Endodermal cell (in vitro differentiated cells): ENCODE data around the gene ITCH. TPM values are rescaled to one million over a fixed set of nuclear protein-coding genes. Genes with fewer than 3 reads are reported as not detected.
"Not testable (repeated sequence)": the region's sequence is repeated elsewhere in the genome, so short reads cannot be mapped to it uniquely, and the experiment has no call there.

Experiments used
- DNase-seq: peaks from one replicate; pipeline ENCODE4 v3.0.0-alpha.2; 2017
- H3K27ac ChIP-seq: 2 replicates; pipeline ENCODE4 v1.5.1; 2013; ENCODE audit warnings: mild to moderate bottlenecking, low read depth, low read length, moderate library complexity
- H3K27me3 ChIP-seq: 2 replicates; pipeline ENCODE4 v1.6.1; 2013; ENCODE audit warnings: mild to moderate bottlenecking, low read length, moderate library complexity; ENCODE audit not compliant: insufficient read depth, control insufficient read depth, poor library complexity, severe bottlenecking
- H3K36me3 ChIP-seq: 2 replicates; pipeline ENCODE4 v1.7.0; 2013; ENCODE audit warnings: mild to moderate bottlenecking, low read length, moderate library complexity; ENCODE audit not compliant: control insufficient read depth, insufficient read depth
- H3K4me1 ChIP-seq: one replicate; pipeline ENCODE4 v1.7.0; 2013; ENCODE audit warnings: low read length; ENCODE audit not compliant: control insufficient read depth, insufficient read depth
- H3K4me3 ChIP-seq: 2 replicates; pipeline ENCODE4 v1.5.1; 2013; ENCODE audit warnings: mild to moderate bottlenecking, low read length, moderate library complexity
- H3K9ac ChIP-seq: 2 replicates; pipeline ENCODE4 v1.6.1; 2013; ENCODE audit warnings: mild to moderate bottlenecking, low read length, moderate library complexity; ENCODE audit not compliant: poor library complexity, severe bottlenecking; ENCODE audit errors: extremely low read depth
- H3K9me3 ChIP-seq: 2 replicates; pipeline ENCODE4 v1.6.1; 2013; ENCODE audit warnings: mild to moderate bottlenecking, low read length, moderate library complexity; ENCODE audit not compliant: control insufficient read depth
- H3K27ac Mint-ChIP-seq: 2 replicates; pipeline ENCODE4 v1.8.0; 2020; ENCODE audit warnings: mixed read lengths
- H3K27me3 Mint-ChIP-seq: 2 replicates; pipeline ENCODE4 v1.8.0; 2021; ENCODE audit warnings: mild to moderate bottlenecking, mixed read lengths; ENCODE audit not compliant: insufficient read depth
- H3K36me3 Mint-ChIP-seq: 2 replicates; pipeline ENCODE4 v1.8.0; 2020; ENCODE audit warnings: low read depth, mixed read lengths
- H3K4me1 Mint-ChIP-seq: 2 replicates; pipeline ENCODE4 v1.8.0; 2020; ENCODE audit warnings: mixed read lengths
- H3K4me3 Mint-ChIP-seq: 2 replicates; pipeline ENCODE4 v1.8.0; 2020; ENCODE audit warnings: mild to moderate bottlenecking, moderate library complexity, mixed read lengths
- H3K9me3 Mint-ChIP-seq: 2 replicates; pipeline ENCODE4 v1.8.0; 2020; ENCODE audit warnings: mild to moderate bottlenecking, mixed read lengths
- CTCF ChIP-seq: fragments of 200-600 bp; sonication (generic); conservative IDR thresholded peaks from 2 replicates; pipeline ENCODE4 v1.5.0; 2021; ENCODE audit warnings: antibody characterized with exemption, mild to moderate bottlenecking
- WGBS, 2 experiments: methylation state at CpG; one replicate each; pipeline versions ENCODE4 v1.1.5 to v1.1.7; 2013; ENCODE audit warnings: missing lambda C conversion rate in 2 of 2, mixed read lengths in 1 of 2; ENCODE audit not compliant: insufficient coverage in 1 of 2, insufficient read length in 1 of 2; 5-methylcytosine and 5-hydroxymethylcytosine counted together
- total RNA-seq, 2 donors: library from RNA; stranded (reverse); fragmentation: NEBNext Ultra II Directional in 1 of 2; extraction: Animal tissue kit (Norgen Biotek cat#: 25700) in 1 of 2; gene quantifications; 2 replicates in 1 of 2; 3 replicates in 1 of 2; pipeline ENCODE4 v1.2.1, GENCODE V29; 2021

Gene ITCH
- total RNA-seq, 2 donors from 2014 or later, result 65.1 to 84.4 TPM

- Histone ChIP-seq H3K4me3 (no peak overlapping the region), H3K27me3 (no peaks in the 10 kb centered on the region), H3K27ac (no peak overlapping the region), H3K9ac (no peak overlapping the region), H3K36me3 (peaks cover 73% of the 10 kb centered on the region), H3K4me1 (no peaks in the 10 kb centered on the region), H3K9me3 (no peaks in the 10 kb centered on the region)
- Mint-ChIP-seq H3K36me3 (peaks cover 64% of the 10 kb centered on the region), H3K27ac (no peak overlapping the region), H3K27me3 (no peaks in the 10 kb centered on the region), H3K4me3 (no peak overlapping the region), H3K9me3 (no peaks in the 10 kb centered on the region), H3K4me1 (peaks cover 7% of the 10 kb centered on the region)
- 90 to 98% methylated on average over 2 to 5 of the region's 5 CpGs for WGBS, 2 experiments
- DNase-seq, result no peak
- no peak for TF ChIP-seq CTCF
Observed at GRCh38 chr20:34396408-34396807, 33.3 kb downstream of the ITCH start.

GRCh38 chr20:34397096-34397495, 34.0 kb downstream of the ITCH start:
- H3K9me3 Mint-ChIP-seq, result no peaks in the 10 kb centered on the region

GRCh38 chr20:34400776-34401175, 37.7 kb downstream of the ITCH start:
- H3K27ac ChIP-seq, H3K9ac ChIP-seq, H3K4me3 ChIP-seq, DNase-seq, H3K27me3 Mint-ChIP-seq, H3K27me3 ChIP-seq, H3K4me1 ChIP-seq, H3K4me3 Mint-ChIP-seq, H3K9me3 Mint-ChIP-seq, H3K9me3 ChIP-seq: not testable (repeated sequence)
- 91 to 94% methylated on average over 5 to 6 of the region's 6 CpGs for WGBS, 2 experiments
- Mint-ChIP-seq H3K4me1 (peaks cover 18% of the 10 kb centered on the region), H3K36me3 (peaks cover 49% of the 10 kb centered on the region), H3K27ac (peak overlapping the region; percentile 73)
- H3K36me3 ChIP-seq, result peaks cover 64% of the 10 kb centered on the region

More at GRCh38 chr20:34397096-34397495, 34.0 kb downstream of the ITCH start:
- no peaks in the 10 kb centered on the region for H3K27me3 ChIP-seq
- no peak overlapping the region for H3K27ac ChIP-seq
- no peak overlapping the region for H3K27ac Mint-ChIP-seq
- H3K4me1 Mint-ChIP-seq, result peaks cover 12% of the 10 kb centered on the region
- no peaks in the 10 kb centered on the region for H3K4me1 ChIP-seq
- no peak overlapping the region for H3K4me3 Mint-ChIP-seq
- H3K9me3 ChIP-seq, result no peaks in the 10 kb centered on the region
- WGBS, 2 experiments, result 94 to 96% methylated on average over 4 to 9 of the region's 9 CpGs
- no peak overlapping the region for H3K4me3 ChIP-seq
- H3K9ac ChIP-seq, result no peak overlapping the region
- H3K36me3 ChIP-seq, result peaks cover 76% of the 10 kb centered on the region
- H3K36me3 Mint-ChIP-seq, result peaks cover 65% of the 10 kb centered on the region
- DNase-seq, result no peak
- H3K27me3 Mint-ChIP-seq, result no peaks in the 10 kb centered on the region
- TF ChIP-seq CTCF, result no peak
